GM10248 (cell line): ENCODE measurements around the gene RRM2.

ENCODE experiments used
- CTCF ChIA-PET: fragments of 300-600 bp; sonication (Branson Sonifier 250); formaldehyde crosslinking; extraction: SDS; loops from one replicate; lab custom pipeline; 2021; ENCODE audit warnings: antibody characterized with exemption; lab: Yijun Ruan, JAX
- POLR2A ChIA-PET: fragments of 350-650 bp; sonication (Branson Sonifier 250); formaldehyde crosslinking; extraction: SDS; loops from one replicate; lab custom pipeline; 2020; ENCODE audit warnings: antibody characterized with exemption; lab: Yijun Ruan, JAX
- DNase-seq: peaks from one replicate; pipeline ENCODE4 v3.0.0; 2012; ENCODE audit errors: extremely low spot score
- CTCF ChIP-seq: IDR thresholded peaks from 2 replicates; pipeline ENCODE4 v1.5.1; 2012; ENCODE audit warnings: mild to moderate bottlenecking, low read depth; ENCODE audit errors: extremely low read depth, missing control alignments, control extremely low read depth

RRM2 gene

GRCh38 chr2:10171006-10171800, 48.7 kb downstream of the RRM2 start:
- no peak for DNase-seq
- ChIA-PET CTCF (interaction anchor here (1.3 kb wide), 2 partner anchors 13 to 59 kb away, joined by 3 to 4 read pairs; no protein-coding TSS in a partner anchor), POLR2A (no interaction called here)
- no peak for TF ChIP-seq CTCF

GRCh38 chr2:10172033-10172871, 49.7 kb downstream of the RRM2 start:
- ChIA-PET CTCF (interaction anchor here (1.1 to 1.3 kb wide), 4 partner anchors 10 to 16 kb away, joined by 3 to 4 read pairs (median 4); no protein-coding TSS in a partner anchor), POLR2A (no interaction called here)
- no peak for TF ChIP-seq CTCF
- no peak for DNase-seq

GRCh38 chr2:10173258-10174005, 50.9 kb downstream of the RRM2 start:
- TF ChIP-seq CTCF = no peak
- ChIA-PET CTCF (interaction anchor here (1.1 to 1.2 kb wide), 3 partner anchors 9 to 17 kb away, joined by 3 to 4 read pairs (median 4); no protein-coding TSS in a partner anchor), POLR2A (no interaction called here)
- DNase-seq = no peak

GRCh38 chr2:10174173-10174572, 51.6 kb downstream of the RRM2 start:
- no peak for DNase-seq
- TF ChIP-seq CTCF = no peak
- CTCF ChIA-PET = no interaction called here
- POLR2A ChIA-PET = no interaction called here

GRCh38 chr2:10175441-10175840, 52.9 kb downstream of the RRM2 start:
- CTCF ChIA-PET = no interaction called here
- DNase-seq = no peak
- TF ChIP-seq CTCF = no peak
- POLR2A ChIA-PET = no interaction called here

GRCh38 chr2:10178751-10179150, 56.2 kb downstream of the RRM2 start:
- no peak for DNase-seq
- ChIA-PET POLR2A (no interaction called here), CTCF (no interaction called here)
- TF ChIP-seq CTCF = no peak
